Measurements from ENCODE around the gene NXPE4.

DNA sequence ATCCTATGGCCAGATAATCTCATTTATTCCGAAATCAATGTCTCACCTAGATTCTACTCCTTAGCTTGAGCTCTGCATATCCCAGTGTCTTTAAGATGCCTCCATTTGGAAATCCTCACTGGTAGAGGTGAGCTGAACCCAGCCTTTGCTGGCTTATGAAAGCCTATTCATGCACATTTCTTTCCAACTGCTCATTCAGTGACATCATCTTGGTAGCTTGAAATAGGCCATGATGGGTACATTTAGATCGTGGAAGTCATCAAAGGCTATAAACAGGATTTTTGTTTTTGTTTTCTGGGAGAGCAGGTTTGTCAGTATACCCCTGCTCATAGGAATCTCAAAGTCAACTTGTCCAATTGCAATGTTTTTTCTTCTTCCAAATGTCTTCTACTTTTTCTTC is 41.9 kb downstream of the NXPE4 start:
- TF ChIP-seq, protein P1, sequence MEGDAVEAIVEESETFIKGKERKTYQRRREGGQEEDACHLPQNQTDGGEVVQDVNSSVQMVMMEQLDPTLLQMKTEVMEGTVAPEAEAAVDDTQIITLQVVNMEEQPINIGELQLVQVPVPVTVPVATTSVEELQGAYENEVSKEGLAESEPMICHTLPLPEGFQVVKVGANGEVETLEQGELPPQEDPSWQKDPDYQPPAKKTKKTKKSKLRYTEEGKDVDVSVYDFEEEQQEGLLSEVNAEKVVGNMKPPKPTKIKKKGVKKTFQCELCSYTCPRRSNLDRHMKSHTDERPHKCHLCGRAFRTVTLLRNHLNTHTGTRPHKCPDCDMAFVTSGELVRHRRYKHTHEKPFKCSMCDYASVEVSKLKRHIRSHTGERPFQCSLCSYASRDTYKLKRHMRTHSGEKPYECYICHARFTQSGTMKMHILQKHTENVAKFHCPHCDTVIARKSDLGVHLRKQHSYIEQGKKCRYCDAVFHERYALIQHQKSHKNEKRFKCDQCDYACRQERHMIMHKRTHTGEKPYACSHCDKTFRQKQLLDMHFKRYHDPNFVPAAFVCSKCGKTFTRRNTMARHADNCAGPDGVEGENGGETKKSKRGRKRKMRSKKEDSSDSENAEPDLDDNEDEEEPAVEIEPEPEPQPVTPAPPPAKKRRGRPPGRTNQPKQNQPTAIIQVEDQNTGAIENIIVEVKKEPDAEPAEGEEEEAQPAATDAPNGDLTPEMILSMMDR (IDR thresholded peaks at IDR 0.05; ENCODE audit: poor library complexity, severe bottlenecking) = no peak
- TF ChIP-seq RAD21 (conservative IDR thresholded peaks at IDR 0.05) (no peak), EP300 (conservative IDR thresholded peaks at IDR 0.05; ENCODE audit: poor library complexity, severe bottlenecking) (no peak), POLR2AphosphoS5 (IDR thresholded peaks at IDR 0.05) (no peak), EZH2 (IDR thresholded peaks at IDR 0.05; ENCODE audit: borderline replicate concordance, insufficient read depth, low read length, poor library complexity, severe bottlenecking) (no peak), TAF1 (IDR thresholded peaks at IDR 0.05; ENCODE audit: low read depth) (no peak), MXI1 (conservative IDR thresholded peaks at IDR 0.05; ENCODE audit: poor library complexity, severe bottlenecking) (no peak)
- TF ChIP-seq, protein P2, sequence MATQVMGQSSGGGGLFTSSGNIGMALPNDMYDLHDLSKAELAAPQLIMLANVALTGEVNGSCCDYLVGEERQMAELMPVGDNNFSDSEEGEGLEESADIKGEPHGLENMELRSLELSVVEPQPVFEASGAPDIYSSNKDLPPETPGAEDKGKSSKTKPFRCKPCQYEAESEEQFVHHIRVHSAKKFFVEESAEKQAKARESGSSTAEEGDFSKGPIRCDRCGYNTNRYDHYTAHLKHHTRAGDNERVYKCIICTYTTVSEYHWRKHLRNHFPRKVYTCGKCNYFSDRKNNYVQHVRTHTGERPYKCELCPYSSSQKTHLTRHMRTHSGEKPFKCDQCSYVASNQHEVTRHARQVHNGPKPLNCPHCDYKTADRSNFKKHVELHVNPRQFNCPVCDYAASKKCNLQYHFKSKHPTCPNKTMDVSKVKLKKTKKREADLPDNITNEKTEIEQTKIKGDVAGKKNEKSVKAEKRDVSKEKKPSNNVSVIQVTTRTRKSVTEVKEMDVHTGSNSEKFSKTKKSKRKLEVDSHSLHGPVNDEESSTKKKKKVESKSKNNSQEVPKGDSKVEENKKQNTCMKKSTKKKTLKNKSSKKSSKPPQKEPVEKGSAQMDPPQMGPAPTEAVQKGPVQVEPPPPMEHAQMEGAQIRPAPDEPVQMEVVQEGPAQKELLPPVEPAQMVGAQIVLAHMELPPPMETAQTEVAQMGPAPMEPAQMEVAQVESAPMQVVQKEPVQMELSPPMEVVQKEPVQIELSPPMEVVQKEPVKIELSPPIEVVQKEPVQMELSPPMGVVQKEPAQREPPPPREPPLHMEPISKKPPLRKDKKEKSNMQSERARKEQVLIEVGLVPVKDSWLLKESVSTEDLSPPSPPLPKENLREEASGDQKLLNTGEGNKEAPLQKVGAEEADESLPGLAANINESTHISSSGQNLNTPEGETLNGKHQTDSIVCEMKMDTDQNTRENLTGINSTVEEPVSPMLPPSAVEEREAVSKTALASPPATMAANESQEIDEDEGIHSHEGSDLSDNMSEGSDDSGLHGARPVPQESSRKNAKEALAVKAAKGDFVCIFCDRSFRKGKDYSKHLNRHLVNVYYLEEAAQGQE (IDR thresholded peaks at IDR 0.05; ENCODE audit: borderline replicate concordance) = no peak
